Gastrocnemius medialis (tissue), 4 donors: ENCODE results near the gene LHX1.

Experiments
- POLR2A ChIP-seq, 2 donors: fragments of 450-650 bp; IDR thresholded peaks; one replicate each; pipeline ENCODE4 v1.6.1; 2017; ENCODE audit warnings: antibody characterized with exemption in 2 of 2, mild to moderate bottlenecking in 2 of 2, moderate library complexity in 2 of 2
- TF ChIP-seq, protein P1 (sequence below), 5 experiments: fragments of 450-650 bp in 3 of 5; fragments of 200-600 bp in 2 of 5; sonication (generic) in 2 of 5; IDR thresholded peaks in 4 of 5; conservative IDR thresholded peaks in 1 of 5; 1 replicate in 4 of 5; 2 replicates in 1 of 5; pipeline ENCODE4 v1.5.1; 2016 to 2019; ENCODE audit warnings: antibody characterized with exemption in 5 of 5, mild to moderate bottlenecking in 3 of 5, moderate library complexity in 3 of 5

DNA sequence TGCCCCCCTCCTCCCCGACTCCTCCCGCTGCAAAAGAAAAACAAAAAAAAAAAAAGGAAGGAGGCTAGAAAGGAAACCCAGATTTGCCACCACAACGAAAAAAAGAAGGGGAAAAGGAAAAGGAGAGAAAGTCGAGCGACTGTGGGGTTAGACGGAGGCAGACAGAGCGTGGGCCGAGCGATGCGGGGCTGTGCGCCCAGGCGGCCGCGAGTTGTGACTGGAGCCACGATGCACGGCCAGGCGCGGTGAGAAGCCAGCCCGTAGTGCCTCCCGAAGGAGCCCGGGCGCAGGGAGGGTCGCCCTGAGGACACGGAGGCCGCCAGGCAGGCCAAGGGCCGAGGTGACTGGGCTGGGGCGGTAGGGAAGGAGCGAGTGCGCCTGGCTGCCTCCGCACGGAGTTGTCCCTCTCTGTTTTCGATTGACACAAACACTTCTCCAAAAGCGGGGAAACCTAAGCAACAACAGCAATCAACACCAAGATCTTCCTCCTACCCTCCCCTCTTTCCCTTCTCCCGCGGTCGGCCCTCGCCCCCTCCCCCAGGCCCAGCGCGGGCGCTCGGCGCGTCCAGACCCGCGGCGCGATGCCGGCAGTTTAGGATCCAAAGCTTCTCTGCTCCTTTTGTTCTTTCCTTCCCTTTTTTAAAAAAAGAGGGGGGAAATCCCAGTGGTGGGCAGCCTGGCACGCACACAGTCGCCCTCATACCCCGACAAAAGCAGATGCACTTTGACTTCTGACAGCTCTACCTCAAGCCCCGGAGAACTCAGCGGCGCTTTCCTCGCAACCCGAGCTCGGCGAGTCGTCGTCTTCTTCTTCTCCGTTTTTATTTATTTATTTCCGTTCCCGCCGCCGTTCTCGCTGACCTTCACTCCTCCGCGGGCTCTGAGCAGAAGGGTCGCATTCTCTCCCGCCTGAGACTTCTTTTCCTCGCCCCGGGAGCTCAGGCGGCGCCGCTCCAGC lies at the start of gene LHX1:
- TF ChIP-seq POLR2A (IDR thresholded peaks at IDR 0.05), result no peak
- TF ChIP-seq, protein P1, sequence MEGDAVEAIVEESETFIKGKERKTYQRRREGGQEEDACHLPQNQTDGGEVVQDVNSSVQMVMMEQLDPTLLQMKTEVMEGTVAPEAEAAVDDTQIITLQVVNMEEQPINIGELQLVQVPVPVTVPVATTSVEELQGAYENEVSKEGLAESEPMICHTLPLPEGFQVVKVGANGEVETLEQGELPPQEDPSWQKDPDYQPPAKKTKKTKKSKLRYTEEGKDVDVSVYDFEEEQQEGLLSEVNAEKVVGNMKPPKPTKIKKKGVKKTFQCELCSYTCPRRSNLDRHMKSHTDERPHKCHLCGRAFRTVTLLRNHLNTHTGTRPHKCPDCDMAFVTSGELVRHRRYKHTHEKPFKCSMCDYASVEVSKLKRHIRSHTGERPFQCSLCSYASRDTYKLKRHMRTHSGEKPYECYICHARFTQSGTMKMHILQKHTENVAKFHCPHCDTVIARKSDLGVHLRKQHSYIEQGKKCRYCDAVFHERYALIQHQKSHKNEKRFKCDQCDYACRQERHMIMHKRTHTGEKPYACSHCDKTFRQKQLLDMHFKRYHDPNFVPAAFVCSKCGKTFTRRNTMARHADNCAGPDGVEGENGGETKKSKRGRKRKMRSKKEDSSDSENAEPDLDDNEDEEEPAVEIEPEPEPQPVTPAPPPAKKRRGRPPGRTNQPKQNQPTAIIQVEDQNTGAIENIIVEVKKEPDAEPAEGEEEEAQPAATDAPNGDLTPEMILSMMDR (IDR thresholded peaks at IDR 0.05 in 4 of 5, conservative IDR thresholded peaks at IDR 0.05 in 1 of 5), result no peak
